ENCODE data around the gene DNAH11.

DNA sequence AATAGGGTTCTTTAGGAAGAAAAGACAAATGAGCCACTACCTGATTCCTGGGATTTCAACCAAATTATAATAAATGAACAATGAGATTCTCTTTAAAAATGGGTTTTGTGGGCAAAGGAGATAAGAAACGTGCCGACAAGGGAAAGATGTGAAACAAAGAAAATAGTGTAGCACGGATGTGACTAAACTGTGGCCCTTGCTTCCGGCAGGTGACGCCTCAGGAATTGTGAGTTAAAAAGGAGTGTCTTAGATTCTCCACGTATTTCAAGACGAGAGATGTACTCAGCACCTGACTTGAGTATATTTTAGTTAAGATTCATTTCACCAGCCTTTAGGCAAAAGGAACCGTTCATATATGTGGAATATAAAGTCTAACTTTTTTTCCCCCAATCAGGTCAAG, 75.9 kb downstream of the DNAH11 start:
- TF ChIP-seq RAD21 (IDR thresholded peaks at IDR 0.05) (no peak), FOXA1 (IDR thresholded peaks at IDR 0.05) (no peak), TAF1 (conservative IDR thresholded peaks at IDR 0.05) (no peak), YY1 (IDR thresholded peaks at IDR 0.05) (no peak), GABPA (IDR thresholded peaks at IDR 0.05 in 1 of 2, conservative IDR thresholded peaks at IDR 0.05 in 1 of 2) (no peak), EGR1 (IDR thresholded peaks at IDR 0.05; ENCODE audit: low read depth in 2 of 2) (no peak), SP1 (IDR thresholded peaks at IDR 0.05) (no peak)
- TF ChIP-seq, protein P1, sequence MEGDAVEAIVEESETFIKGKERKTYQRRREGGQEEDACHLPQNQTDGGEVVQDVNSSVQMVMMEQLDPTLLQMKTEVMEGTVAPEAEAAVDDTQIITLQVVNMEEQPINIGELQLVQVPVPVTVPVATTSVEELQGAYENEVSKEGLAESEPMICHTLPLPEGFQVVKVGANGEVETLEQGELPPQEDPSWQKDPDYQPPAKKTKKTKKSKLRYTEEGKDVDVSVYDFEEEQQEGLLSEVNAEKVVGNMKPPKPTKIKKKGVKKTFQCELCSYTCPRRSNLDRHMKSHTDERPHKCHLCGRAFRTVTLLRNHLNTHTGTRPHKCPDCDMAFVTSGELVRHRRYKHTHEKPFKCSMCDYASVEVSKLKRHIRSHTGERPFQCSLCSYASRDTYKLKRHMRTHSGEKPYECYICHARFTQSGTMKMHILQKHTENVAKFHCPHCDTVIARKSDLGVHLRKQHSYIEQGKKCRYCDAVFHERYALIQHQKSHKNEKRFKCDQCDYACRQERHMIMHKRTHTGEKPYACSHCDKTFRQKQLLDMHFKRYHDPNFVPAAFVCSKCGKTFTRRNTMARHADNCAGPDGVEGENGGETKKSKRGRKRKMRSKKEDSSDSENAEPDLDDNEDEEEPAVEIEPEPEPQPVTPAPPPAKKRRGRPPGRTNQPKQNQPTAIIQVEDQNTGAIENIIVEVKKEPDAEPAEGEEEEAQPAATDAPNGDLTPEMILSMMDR (IDR thresholded peaks at IDR 0.05; ENCODE audit: low read depth, low read length, missing input control): no peak
- TF ChIP-seq, protein P2, sequence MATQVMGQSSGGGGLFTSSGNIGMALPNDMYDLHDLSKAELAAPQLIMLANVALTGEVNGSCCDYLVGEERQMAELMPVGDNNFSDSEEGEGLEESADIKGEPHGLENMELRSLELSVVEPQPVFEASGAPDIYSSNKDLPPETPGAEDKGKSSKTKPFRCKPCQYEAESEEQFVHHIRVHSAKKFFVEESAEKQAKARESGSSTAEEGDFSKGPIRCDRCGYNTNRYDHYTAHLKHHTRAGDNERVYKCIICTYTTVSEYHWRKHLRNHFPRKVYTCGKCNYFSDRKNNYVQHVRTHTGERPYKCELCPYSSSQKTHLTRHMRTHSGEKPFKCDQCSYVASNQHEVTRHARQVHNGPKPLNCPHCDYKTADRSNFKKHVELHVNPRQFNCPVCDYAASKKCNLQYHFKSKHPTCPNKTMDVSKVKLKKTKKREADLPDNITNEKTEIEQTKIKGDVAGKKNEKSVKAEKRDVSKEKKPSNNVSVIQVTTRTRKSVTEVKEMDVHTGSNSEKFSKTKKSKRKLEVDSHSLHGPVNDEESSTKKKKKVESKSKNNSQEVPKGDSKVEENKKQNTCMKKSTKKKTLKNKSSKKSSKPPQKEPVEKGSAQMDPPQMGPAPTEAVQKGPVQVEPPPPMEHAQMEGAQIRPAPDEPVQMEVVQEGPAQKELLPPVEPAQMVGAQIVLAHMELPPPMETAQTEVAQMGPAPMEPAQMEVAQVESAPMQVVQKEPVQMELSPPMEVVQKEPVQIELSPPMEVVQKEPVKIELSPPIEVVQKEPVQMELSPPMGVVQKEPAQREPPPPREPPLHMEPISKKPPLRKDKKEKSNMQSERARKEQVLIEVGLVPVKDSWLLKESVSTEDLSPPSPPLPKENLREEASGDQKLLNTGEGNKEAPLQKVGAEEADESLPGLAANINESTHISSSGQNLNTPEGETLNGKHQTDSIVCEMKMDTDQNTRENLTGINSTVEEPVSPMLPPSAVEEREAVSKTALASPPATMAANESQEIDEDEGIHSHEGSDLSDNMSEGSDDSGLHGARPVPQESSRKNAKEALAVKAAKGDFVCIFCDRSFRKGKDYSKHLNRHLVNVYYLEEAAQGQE (IDR thresholded peaks at IDR 0.05): no peak
- TF ChIP-seq, protein P3, sequence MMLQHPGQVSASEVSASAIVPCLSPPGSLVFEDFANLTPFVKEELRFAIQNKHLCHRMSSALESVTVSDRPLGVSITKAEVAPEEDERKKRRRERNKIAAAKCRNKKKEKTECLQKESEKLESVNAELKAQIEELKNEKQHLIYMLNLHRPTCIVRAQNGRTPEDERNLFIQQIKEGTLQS (IDR thresholded peaks at IDR 0.05): no peak

Data from liver (tissue), 3 donors.